Caco-2 (cell line): ENCODE measurements around the gene AUTS2. TPM values are rescaled to one million over a fixed set of nuclear protein-coding genes. Genes with fewer than 3 reads are reported as not detected.

Source experiments
- BruUV-seq: library from RNA; stranded (reverse); fragments of 400-500 nt; replicated peaks from 2 replicates; lab custom pipeline; 2021; lab: Mats Ljungman, UMichigan
- CTCF ChIA-PET: fragments of 300-600 bp; sonication (Branson Sonifier 250); formaldehyde crosslinking; loops from one replicate; lab custom pipeline; 2022; ENCODE audit warnings: antibody characterized with exemption; lab: Charles Lee
- POLR2A ChIA-PET: fragments of 300-600 bp; sonication (Branson Sonifier 250); formaldehyde crosslinking; loops from one replicate; lab custom pipeline; 2022; ENCODE audit warnings: antibody characterized with exemption; lab: Charles Lee
- DNase-seq, 2 experiments: peaks; one replicate each; pipeline versions ENCODE4 v3.0.0 to v3.0.0-alpha.2; 2020 to 2022
- H3K27me3 ChIP-seq: replicated peaks from 2 replicates; pipeline ENCODE4 v1.6.0; 2011; ENCODE audit warnings: low read length; ENCODE audit not compliant: control insufficient read depth, insufficient read depth
- H3K36me3 ChIP-seq: 2 replicates; pipeline ENCODE4 v1.5.1; 2011; ENCODE audit warnings: low read length; ENCODE audit not compliant: control insufficient read depth, insufficient read depth
- H3K4me1 ChIP-seq: fragments of 250-450 bp; sonication (Bioruptor Pico); 2 replicates; pipeline ENCODE4 v1.5.1; 2020; ENCODE audit warnings: mild to moderate bottlenecking
- H3K4me3 ChIP-seq: 2 replicates; pipeline ENCODE4 v1.5.1; 2011; ENCODE audit warnings: low read depth, mild to moderate bottlenecking, control low read depth, low read length
- H3K9me3 ChIP-seq: fragments of 250-450 bp; sonication (Bioruptor Pico); 2 replicates; pipeline ENCODE4 v1.5.1; 2020; ENCODE audit warnings: mild to moderate bottlenecking, moderate library complexity
- H3K27ac Mint-ChIP-seq: one replicate; pipeline ENCODE4 v1.8.0; 2022; ENCODE audit warnings: mixed read lengths; ENCODE audit not compliant: unreplicated experiment
- H3K27me3 Mint-ChIP-seq: one replicate; pipeline ENCODE4 v1.8.0; 2022; ENCODE audit warnings: mixed read lengths; ENCODE audit not compliant: insufficient read depth, unreplicated experiment
- H3K36me3 Mint-ChIP-seq: one replicate; pipeline ENCODE4 v1.8.0; 2022; ENCODE audit warnings: mild to moderate bottlenecking, mixed read lengths; ENCODE audit not compliant: insufficient read depth, unreplicated experiment
- H3K4me1 Mint-ChIP-seq: one replicate; pipeline ENCODE4 v1.8.0; 2022; ENCODE audit warnings: low read depth, mixed read lengths; ENCODE audit not compliant: unreplicated experiment
- H3K4me3 Mint-ChIP-seq: one replicate; pipeline ENCODE4 v1.8.0; 2022; ENCODE audit warnings: mild to moderate bottlenecking, moderate library complexity, mixed read lengths; ENCODE audit not compliant: unreplicated experiment
- H3K9me3 Mint-ChIP-seq: one replicate; pipeline ENCODE4 v1.8.0; 2022; ENCODE audit warnings: mixed read lengths; ENCODE audit not compliant: unreplicated experiment
- intact Hi-C: fragments of 100-400 bp; cut with micrococcal nuclease; formaldehyde crosslinking; loops from one replicate; pipeline ENCODE4 v1.10.0; 2022; ENCODE audit not compliant: unreplicated experiment
- total RNA-seq: library from RNA; stranded (reverse); gene quantifications from 2 replicates; pipeline ENCODE4 v1.2.3, GENCODE V29; 2022
- TF ChIP-seq, protein P1 (sequence below), 2 experiments: fragments of 200-600 bp in 1 of 2; IDR thresholded peaks; 1 replicate in 1 of 2; 2 replicates in 1 of 2; pipeline versions ENCODE4 v1.5.1 to v1.8.0; 2011 to 2022; ENCODE audit warnings: antibody characterized with exemption in 1 of 2, control low read depth in 1 of 2, inconsistent platforms in 1 of 2, low read depth in 1 of 2, low read length in 1 of 2, mild to moderate bottlenecking in 1 of 2, moderate library complexity in 1 of 2; ENCODE audit not compliant: insufficient read depth in 1 of 2, severe bottlenecking in 1 of 2, unreplicated experiment in 1 of 2

AUTS2 gene
- total RNA-seq, 1 experiment from 2014 or later, result 37.1 TPM

DNA sequence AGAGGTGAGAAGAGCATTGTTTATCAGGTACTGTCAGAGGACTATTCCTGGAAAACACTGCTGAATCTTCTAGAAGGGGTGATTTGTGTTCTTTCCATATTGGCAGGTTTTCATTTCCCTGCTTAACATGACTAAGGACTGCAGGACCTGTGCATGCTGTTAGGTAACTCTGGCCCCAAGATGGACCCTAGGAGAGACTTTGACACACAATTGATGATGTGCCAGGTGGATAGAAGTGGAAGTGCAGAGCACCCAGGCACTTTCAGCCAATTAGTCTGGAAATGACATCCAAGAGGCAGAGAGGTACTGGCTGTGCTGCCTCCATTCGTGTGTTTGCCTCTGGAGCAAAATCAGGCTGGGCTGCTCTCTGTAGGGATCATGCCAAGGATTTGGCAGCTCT is 1037.4 kb downstream of the AUTS2 start:
- Histone ChIP-seq H3K9me3 (no peaks in the 10 kb centered on the region), H3K4me1 (no peaks in the 10 kb centered on the region), H3K27me3 (no peaks in the 10 kb centered on the region; the same call in 1 of the 2 replicates), H3K36me3 (no peaks in the 10 kb centered on the region), H3K4me3 (no peak overlapping the region)
- Mint-ChIP-seq H3K27ac (no peak overlapping the region), H3K9me3 (no peaks in the 10 kb centered on the region), H3K4me1 (no peaks in the 10 kb centered on the region), H3K36me3 (no peaks in the 10 kb centered on the region), H3K4me3 (no peak overlapping the region), H3K27me3 (peaks cover 3% of the 10 kb centered on the region)
- ChIA-PET POLR2A (no interaction called here), CTCF (no interaction called here)
- intact Hi-C loops, result no loop called here
- no TSS peak for BruUV-seq
- no peak for DNase-seq
- TF ChIP-seq, protein P1, sequence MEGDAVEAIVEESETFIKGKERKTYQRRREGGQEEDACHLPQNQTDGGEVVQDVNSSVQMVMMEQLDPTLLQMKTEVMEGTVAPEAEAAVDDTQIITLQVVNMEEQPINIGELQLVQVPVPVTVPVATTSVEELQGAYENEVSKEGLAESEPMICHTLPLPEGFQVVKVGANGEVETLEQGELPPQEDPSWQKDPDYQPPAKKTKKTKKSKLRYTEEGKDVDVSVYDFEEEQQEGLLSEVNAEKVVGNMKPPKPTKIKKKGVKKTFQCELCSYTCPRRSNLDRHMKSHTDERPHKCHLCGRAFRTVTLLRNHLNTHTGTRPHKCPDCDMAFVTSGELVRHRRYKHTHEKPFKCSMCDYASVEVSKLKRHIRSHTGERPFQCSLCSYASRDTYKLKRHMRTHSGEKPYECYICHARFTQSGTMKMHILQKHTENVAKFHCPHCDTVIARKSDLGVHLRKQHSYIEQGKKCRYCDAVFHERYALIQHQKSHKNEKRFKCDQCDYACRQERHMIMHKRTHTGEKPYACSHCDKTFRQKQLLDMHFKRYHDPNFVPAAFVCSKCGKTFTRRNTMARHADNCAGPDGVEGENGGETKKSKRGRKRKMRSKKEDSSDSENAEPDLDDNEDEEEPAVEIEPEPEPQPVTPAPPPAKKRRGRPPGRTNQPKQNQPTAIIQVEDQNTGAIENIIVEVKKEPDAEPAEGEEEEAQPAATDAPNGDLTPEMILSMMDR (IDR thresholded peaks at IDR 0.05; ENCODE audit: insufficient read depth in 1 of 2, low read depth in 1 of 2, low read length in 1 of 2, severe bottlenecking in 1 of 2, unreplicated experiment in 1 of 2), result no peak

DNA sequence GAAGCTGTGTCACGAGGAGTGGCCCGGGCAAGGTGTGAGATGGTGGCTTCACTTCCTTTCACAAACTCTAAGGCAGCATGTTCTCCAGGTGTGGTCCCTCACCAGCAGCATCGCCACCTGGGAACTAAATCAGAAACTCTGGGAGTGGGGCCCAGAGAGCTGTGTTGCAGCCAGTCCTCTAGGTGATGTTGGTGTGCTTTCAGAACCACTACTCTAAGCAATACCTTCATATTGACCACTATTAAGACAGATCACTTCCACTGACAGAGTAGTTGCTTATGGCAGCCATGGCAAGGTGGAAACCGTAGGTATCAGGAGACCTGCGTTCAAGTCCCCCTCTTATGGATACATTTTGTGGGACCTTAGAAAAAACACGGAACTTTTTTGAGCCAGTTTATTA is 1037.9 kb downstream of the AUTS2 start:
- no peaks in the 10 kb centered on the region for H3K4me1 Mint-ChIP-seq
- H3K36me3 Mint-ChIP-seq, result no peaks in the 10 kb centered on the region
- TF ChIP-seq, protein P1 (IDR thresholded peaks at IDR 0.05; ENCODE audit: insufficient read depth in 1 of 2, low read depth in 1 of 2, low read length in 1 of 2, severe bottlenecking in 1 of 2, unreplicated experiment in 1 of 2), result no peak
- H3K9me3 Mint-ChIP-seq, result no peaks in the 10 kb centered on the region
- no peak overlapping the region for H3K4me3 Mint-ChIP-seq
- Histone ChIP-seq H3K4me1 (no peaks in the 10 kb centered on the region), H3K9me3 (no peaks in the 10 kb centered on the region), H3K36me3 (no peaks in the 10 kb centered on the region), H3K27me3 (no peaks in the 10 kb centered on the region; the same call in 1 of the 2 replicates), H3K4me3 (no peak overlapping the region)
- H3K27ac Mint-ChIP-seq, result no peak overlapping the region
- intact Hi-C loops, result no loop called here
- no peak for DNase-seq
- CTCF ChIA-PET, result no interaction called here
- BruUV-seq, result no TSS peak
- POLR2A ChIA-PET, result no interaction called here
- H3K27me3 Mint-ChIP-seq, result peaks cover 3% of the 10 kb centered on the region

- H3K9me3 ChIP-seq, result no peaks in the 10 kb centered on the region
- no peak for DNase-seq
- H3K4me1 Mint-ChIP-seq, result no peaks in the 10 kb centered on the region
- H3K27me3 Mint-ChIP-seq, result no peaks in the 10 kb centered on the region
- no peaks in the 10 kb centered on the region for H3K36me3 ChIP-seq
- H3K4me3 ChIP-seq, result no peak overlapping the region
- H3K27me3 ChIP-seq, result no peaks in the 10 kb centered on the region; the same call in 1 of the 2 replicates
- H3K4me1 ChIP-seq, result no peaks in the 10 kb centered on the region
- TF ChIP-seq, protein P1 (IDR thresholded peaks at IDR 0.05; ENCODE audit: insufficient read depth in 1 of 2, low read depth in 1 of 2, low read length in 1 of 2, severe bottlenecking in 1 of 2, unreplicated experiment in 1 of 2), result no peak
- BruUV-seq, result no TSS peak
- H3K9me3 Mint-ChIP-seq, result no peaks in the 10 kb centered on the region
- ChIA-PET POLR2A (no interaction called here), CTCF (no interaction called here)
- no peaks in the 10 kb centered on the region for H3K36me3 Mint-ChIP-seq
- no peak overlapping the region for H3K27ac Mint-ChIP-seq
- no peak overlapping the region for H3K4me3 Mint-ChIP-seq
- intact Hi-C loops, result no loop called here
Measured at GRCh38 chr7:70637726-70638125, 1039.5 kb downstream of the AUTS2 start.
